GM12875 (cell line): ENCODE data around the gene NAXD.
A peak's percentile ranks its signal among the peaks of the same experiment; 100 is the strongest.
"Not testable (repeated sequence)": the region's sequence is repeated elsewhere in the genome, so short reads cannot be mapped to it uniquely, and the experiment has no call there.

Experiments
- H3K4me3 ChIP-seq: one replicate; pipeline ENCODE4 v1.5.1; 2011; ENCODE audit warnings: low read depth, low read length, control low read depth
- CTCF ChIP-seq: IDR thresholded peaks from 2 replicates; pipeline ENCODE4 v1.5.1; 2011; ENCODE audit warnings: low read depth, mild to moderate bottlenecking, control low read depth, inconsistent platforms, low read length, moderate library complexity, borderline replicate concordance; ENCODE audit not compliant: insufficient read depth

Gene NAXD

GRCh38 chr13:110664041-110664440, 48.7 kb downstream of the NAXD start:
- TF ChIP-seq CTCF: no peak
- H3K4me3 ChIP-seq: no peak overlapping the region

DNA sequence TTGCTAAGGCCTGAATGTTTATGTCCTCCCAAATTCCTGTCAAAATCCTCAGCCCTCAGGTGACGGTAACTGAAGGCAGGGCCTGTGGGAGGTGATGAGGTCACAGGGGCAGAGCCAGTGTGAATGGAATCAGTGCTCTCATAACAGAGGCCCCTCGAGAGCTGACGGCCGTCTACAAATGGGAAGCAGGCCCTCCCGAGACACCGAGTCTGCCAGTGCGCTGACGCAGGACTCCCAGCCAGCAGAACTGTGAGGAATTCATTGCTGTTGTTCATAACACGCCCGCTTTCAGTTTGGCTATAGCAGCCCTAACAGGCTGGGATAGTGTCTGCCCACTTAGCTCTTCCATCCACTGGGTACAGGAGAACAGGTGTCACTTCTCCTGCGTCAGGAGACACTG, 49.3 kb downstream of the NAXD start:
- no peak overlapping the region for H3K4me3 ChIP-seq
- no peak for TF ChIP-seq CTCF

DNA sequence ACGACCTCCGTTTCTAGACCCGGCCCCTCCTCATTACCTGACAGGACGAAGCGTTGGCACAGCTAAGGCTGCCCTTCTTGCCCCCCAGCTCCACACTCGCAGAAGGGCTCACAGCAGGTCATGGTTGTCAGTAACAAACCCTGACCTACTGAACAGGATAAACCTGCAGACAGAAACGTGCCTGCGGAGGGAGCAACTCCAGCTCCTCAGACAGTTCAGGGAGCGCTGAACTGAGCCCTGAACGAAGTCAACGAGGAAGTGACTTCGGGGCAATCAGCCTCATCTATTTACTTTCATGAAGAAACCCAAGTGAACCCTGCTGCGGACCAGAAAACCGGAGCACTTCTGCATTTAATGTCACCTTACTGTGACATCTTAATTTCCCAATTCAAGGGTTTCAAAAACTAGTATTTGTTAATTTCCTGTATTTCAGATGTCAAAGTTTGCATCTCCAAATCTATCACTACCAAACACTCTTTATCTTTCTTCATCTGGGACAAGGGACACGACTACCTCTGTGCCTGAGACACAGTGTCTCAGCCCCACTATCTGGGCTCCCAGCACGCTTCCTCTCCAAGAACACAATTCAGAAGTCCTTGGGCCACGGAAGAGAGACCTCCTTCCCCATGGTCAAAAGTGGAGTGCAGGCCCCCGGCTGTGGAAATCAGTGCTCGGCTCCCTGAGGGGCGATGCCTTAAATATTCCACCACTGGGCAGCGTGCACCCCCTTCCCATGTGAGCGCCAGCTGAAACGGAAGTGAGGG, 50.3 kb downstream of the NAXD start:
- H3K4me3 ChIP-seq: no peak overlapping the region
- TF ChIP-seq CTCF: no peak

DNA sequence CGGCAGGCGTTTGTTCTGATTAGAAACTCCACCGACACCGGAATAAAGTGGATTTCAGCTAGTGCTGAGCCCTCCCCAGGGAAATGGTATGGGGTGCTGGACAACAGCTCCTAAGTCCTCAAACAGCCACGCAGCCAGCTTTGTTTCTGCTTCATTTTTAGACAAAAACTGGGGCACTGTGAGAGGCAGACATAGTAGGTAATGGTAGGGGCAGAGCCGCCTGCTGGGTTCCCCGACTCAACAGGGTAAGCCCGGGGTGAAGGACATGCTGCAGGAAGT, 50.8 kb downstream of the NAXD start:
- no peak for TF ChIP-seq CTCF
- no peak overlapping the region for H3K4me3 ChIP-seq

DNA sequence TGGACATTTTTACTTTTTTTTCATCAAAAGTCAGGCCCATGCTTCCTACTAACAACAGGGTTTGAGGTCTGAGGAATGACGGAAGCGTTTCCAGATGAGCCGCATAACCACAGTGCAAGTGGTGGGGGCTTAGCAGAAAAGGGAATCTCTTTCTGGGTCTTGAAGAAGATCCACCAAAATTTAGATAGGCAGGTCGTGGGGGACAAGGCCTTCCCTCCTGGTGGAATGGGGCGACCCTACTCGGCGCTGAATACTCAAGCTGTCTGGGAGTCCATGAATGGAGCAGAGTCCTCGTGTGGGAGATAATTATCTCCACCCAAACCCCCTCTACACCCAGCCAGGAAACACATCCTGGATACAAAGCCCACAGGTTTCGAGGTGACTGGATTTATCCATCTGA, 53.7 kb downstream of the NAXD start:
- no peak overlapping the region for H3K4me3 ChIP-seq
- TF ChIP-seq CTCF: no peak

DNA sequence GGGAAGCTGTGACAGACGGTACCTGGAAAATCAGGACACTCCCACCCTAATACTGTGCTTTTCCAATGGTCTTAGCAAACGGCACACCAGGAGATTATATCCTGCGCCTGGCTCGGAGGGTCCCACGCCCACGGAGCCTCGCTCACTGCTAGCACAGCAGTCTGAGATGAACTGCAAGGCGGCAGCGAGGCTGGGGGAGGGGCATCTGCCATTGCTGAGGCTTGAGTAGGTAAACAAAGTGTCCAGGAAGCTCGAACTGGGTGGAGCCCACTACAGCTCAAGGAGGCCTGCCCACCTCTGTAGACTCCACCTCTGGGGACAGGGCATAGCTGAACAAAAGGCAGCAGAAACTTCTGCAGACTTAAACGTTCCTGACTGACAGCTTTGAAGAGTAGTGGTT, 54.5 kb downstream of the NAXD start:
- not testable (repeated sequence) for H3K4me3 ChIP-seq

DNA sequence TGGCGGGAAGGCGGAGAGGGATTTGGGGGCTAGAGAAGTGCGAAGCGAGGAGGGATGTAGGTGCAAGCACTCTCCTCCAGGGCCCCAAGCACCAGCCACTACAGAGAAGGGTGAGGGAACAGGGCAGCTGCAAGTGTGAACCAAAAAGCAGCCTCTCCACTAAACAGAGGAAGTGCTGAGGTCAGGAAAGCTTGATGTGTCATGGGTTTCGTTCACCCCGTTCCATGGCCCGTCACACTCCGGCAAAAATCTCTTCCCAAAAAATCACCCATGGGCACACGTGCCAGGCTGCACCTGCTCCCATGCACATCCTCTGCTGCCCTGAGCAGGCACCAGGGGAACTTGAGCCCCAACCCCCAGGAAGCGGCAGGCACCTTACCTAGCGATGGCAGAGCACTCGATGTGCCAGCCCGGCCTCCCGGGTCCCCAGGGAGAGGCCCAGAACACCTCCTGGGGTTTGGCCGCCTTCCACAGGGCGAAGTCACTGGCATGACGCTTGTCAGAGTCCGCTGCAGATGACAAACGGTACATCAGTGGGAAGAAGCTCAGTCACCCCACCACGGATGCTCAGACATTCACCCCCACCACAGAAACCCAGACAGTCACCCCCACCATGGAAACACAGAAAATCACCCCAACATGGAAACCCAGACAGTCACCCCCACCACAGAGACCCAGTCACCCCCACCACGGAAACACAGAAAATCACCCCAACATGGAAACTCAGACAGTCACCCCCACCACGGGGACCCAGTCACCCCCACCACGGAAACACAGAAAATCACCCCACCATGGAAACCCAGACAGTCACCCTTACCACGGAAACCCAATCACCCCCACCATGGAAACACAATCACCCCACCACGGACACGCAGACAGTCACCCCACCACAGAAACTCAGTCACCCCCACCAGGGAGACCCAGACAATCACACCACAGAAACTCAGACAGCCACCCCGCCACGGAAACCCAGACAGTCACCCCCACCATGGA, 61.5 kb downstream of the NAXD start:
- peak overlapping the region; percentile 26 for H3K4me3 ChIP-seq
- TF ChIP-seq CTCF: 0 out of 2 replicates have a peak, but pooled peaks have one; percentile 7
